ENCODE results near the gene ART4.

DNA sequence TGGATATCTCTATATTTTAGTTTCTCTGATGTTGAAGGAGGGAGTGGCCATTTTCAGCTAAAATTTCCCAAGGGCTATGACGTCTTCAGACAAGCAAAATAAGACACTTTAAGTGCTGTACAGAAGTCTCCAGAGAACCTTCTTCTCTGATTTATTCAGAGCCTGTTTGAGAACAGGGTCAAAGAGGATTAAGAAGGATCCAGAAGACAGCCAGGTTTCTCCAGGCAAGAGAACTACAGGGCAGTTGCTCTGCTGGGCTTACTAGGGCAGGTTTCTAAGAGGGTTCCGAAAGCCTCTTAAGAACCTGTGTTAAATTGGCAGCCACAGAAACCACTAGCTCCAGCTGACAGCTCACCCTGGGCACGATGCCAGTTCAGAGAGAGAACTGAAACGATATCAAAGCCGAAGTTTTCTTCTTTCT is 41.1 kb upstream of the ART4 start:
- TF ChIP-seq, protein P1, sequence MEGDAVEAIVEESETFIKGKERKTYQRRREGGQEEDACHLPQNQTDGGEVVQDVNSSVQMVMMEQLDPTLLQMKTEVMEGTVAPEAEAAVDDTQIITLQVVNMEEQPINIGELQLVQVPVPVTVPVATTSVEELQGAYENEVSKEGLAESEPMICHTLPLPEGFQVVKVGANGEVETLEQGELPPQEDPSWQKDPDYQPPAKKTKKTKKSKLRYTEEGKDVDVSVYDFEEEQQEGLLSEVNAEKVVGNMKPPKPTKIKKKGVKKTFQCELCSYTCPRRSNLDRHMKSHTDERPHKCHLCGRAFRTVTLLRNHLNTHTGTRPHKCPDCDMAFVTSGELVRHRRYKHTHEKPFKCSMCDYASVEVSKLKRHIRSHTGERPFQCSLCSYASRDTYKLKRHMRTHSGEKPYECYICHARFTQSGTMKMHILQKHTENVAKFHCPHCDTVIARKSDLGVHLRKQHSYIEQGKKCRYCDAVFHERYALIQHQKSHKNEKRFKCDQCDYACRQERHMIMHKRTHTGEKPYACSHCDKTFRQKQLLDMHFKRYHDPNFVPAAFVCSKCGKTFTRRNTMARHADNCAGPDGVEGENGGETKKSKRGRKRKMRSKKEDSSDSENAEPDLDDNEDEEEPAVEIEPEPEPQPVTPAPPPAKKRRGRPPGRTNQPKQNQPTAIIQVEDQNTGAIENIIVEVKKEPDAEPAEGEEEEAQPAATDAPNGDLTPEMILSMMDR (IDR thresholded peaks at IDR 0.05): no peak
- TF ChIP-seq EZH2phosphoT487 (IDR thresholded peaks at IDR 0.05) (no peak), EZH2 (IDR thresholded peaks at IDR 0.05) (no peak)

All from neural progenitor cell (in vitro differentiated cells).